ENCODE measurements around the gene CFTR. TPM values are rescaled to one million over a fixed set of nuclear protein-coding genes. Genes with fewer than 3 reads are reported as not detected.

Gene CFTR
- total RNA-seq, 4 donors from 2014 or later, result not detected

- intact Hi-C loops (cut with DNase I), result no loop called here
- H3K4me3 ChIP-seq, result no peak overlapping the region
- H3K27ac ChIP-seq (replicated peaks in 1 of 4), result no peak overlapping the region
- H3K9me3 ChIP-seq, result no peaks in the 10 kb centered on the region
- H3K36me3 ChIP-seq, result no peaks in the 10 kb centered on the region
- WGBS, result 88% methylated on average over 2 of the region's 2 CpGs
- no peaks in the 10 kb centered on the region for H3K4me1 ChIP-seq
- no peaks in the 10 kb centered on the region for H3K27me3 ChIP-seq
- no peak for DNase-seq (ENCODE audit: extremely low spot score)
- TF ChIP-seq POLR2A (IDR thresholded peaks at IDR 0.05; ENCODE audit: low read depth), result no peak
- TF ChIP-seq, protein P1, sequence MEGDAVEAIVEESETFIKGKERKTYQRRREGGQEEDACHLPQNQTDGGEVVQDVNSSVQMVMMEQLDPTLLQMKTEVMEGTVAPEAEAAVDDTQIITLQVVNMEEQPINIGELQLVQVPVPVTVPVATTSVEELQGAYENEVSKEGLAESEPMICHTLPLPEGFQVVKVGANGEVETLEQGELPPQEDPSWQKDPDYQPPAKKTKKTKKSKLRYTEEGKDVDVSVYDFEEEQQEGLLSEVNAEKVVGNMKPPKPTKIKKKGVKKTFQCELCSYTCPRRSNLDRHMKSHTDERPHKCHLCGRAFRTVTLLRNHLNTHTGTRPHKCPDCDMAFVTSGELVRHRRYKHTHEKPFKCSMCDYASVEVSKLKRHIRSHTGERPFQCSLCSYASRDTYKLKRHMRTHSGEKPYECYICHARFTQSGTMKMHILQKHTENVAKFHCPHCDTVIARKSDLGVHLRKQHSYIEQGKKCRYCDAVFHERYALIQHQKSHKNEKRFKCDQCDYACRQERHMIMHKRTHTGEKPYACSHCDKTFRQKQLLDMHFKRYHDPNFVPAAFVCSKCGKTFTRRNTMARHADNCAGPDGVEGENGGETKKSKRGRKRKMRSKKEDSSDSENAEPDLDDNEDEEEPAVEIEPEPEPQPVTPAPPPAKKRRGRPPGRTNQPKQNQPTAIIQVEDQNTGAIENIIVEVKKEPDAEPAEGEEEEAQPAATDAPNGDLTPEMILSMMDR (IDR thresholded peaks at IDR 0.05), result no peak
- TF ChIP-seq EP300 (IDR thresholded peaks at IDR 0.05), result no peak
- no peak for TF ChIP-seq POLR2AphosphoS5 (IDR thresholded peaks at IDR 0.05)
Measured at GRCh38 chr7:117544061-117544460, 64.2 kb downstream of the CFTR start.

DNA sequence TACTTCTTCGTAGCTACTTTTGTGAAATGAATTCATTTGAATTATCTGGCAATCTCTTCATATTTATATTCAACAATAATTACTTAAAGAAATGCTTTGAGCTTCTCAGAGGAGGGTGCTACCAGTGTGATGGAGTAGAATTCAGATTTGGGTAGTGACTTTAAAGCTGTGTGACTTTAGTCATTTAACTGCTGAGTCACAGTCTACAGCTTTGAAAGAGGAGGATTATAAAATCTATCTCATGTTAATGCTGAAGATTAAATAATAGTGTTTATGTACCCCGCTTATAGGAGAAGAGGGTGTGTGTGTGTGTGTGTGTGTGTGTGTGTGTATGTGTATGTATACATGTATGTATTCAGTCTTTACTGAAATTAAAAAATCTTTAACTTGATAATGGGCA is 68.2 kb downstream of the CFTR start:
- no peaks in the 10 kb centered on the region for H3K36me3 ChIP-seq
- H3K27me3 ChIP-seq, result no peaks in the 10 kb centered on the region
- no peak for DNase-seq (ENCODE audit: extremely low spot score)
- TF ChIP-seq POLR2AphosphoS5 (IDR thresholded peaks at IDR 0.05) (no peak), EP300 (IDR thresholded peaks at IDR 0.05) (no peak), POLR2A (IDR thresholded peaks at IDR 0.05; ENCODE audit: low read depth) (no peak)
- TF ChIP-seq, protein P1 (IDR thresholded peaks at IDR 0.05), result no peak
- H3K4me3 ChIP-seq, result no peak overlapping the region
- H3K9me3 ChIP-seq, result no peaks in the 10 kb centered on the region
- intact Hi-C loops (cut with DNase I), result no loop called here
- H3K27ac ChIP-seq (replicated peaks in 1 of 4), result no peak overlapping the region
- 78% methylated on average over 2 of the region's 2 CpGs for WGBS
- no peaks in the 10 kb centered on the region for H3K4me1 ChIP-seq

- H3K9me3 ChIP-seq, result no peaks in the 10 kb centered on the region
- no peak overlapping the region for H3K27ac ChIP-seq (replicated peaks in 1 of 4)
- intact Hi-C loops (cut with DNase I), result no loop called here
- no peaks in the 10 kb centered on the region for H3K36me3 ChIP-seq
- WGBS, result 54% methylated on average over 2 of the region's 2 CpGs
- H3K4me3 ChIP-seq, result no peak overlapping the region
- no peaks in the 10 kb centered on the region for H3K4me1 ChIP-seq
- DNase-seq (ENCODE audit: extremely low spot score), result no peak
- no peaks in the 10 kb centered on the region for H3K27me3 ChIP-seq
- TF ChIP-seq POLR2AphosphoS5 (IDR thresholded peaks at IDR 0.05) (no peak), POLR2A (IDR thresholded peaks at IDR 0.05; ENCODE audit: low read depth) (no peak), EP300 (IDR thresholded peaks at IDR 0.05) (no peak)
- TF ChIP-seq, protein P1 (IDR thresholded peaks at IDR 0.05), result no peak
Measured at GRCh38 chr7:117550625-117551024, 70.8 kb downstream of the CFTR start.

DNA sequence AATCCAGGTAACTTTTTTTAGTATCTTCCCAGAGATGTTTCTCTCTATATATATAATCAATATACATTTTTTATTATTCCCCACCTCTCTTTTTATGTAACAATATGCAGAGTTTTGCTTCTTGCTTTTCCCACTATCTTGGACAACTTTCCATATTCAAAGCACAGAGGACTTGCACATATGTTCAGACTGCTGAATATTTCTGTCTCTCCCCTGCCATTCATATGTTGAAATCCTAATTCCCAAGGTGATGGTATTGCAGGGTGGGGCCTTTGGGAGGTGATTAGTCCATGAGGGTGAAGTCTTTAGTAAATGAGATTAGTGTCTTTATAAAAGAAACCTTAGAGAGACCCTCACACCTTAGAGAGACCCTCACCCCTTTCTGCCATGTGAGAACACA is 72.8 kb downstream of the CFTR start:
- H3K27me3 ChIP-seq, result no peaks in the 10 kb centered on the region
- H3K27ac ChIP-seq (replicated peaks in 1 of 4), result no peak overlapping the region
- TF ChIP-seq POLR2AphosphoS5 (IDR thresholded peaks at IDR 0.05), result no peak
- TF ChIP-seq, protein P1 (IDR thresholded peaks at IDR 0.05), result no peak
- no peak for TF ChIP-seq EP300 (IDR thresholded peaks at IDR 0.05)
- TF ChIP-seq POLR2A (IDR thresholded peaks at IDR 0.05; ENCODE audit: low read depth), result no peak
- no peaks in the 10 kb centered on the region for H3K36me3 ChIP-seq
- H3K4me1 ChIP-seq, result no peaks in the 10 kb centered on the region
- no peaks in the 10 kb centered on the region for H3K9me3 ChIP-seq
- H3K4me3 ChIP-seq, result no peak overlapping the region
- intact Hi-C loops (cut with DNase I), result no loop called here
- no peak for DNase-seq (ENCODE audit: extremely low spot score)

GRCh38 chr7:117555260-117555659 is 75.4 kb downstream of the CFTR start:
- intact Hi-C loops (cut with DNase I), result no loop called here
- TF ChIP-seq, protein P1 (IDR thresholded peaks at IDR 0.05), result no peak
- no peak for TF ChIP-seq EP300 (IDR thresholded peaks at IDR 0.05)
- no peak for TF ChIP-seq POLR2A (IDR thresholded peaks at IDR 0.05; ENCODE audit: low read depth)
- no peak for TF ChIP-seq POLR2AphosphoS5 (IDR thresholded peaks at IDR 0.05)
- 84% methylated on average over 5 of the region's 5 CpGs for whole genome bisulfite sequencing

More at GRCh38 chr7:117555260-117555659, 75.4 kb downstream of the CFTR start:
- no peaks in the 10 kb centered on the region for H3K4me1 ChIP-seq
- DNase-seq (ENCODE audit: extremely low spot score), result no peak
- H3K27ac ChIP-seq (replicated peaks in 1 of 4), result no peak overlapping the region
- H3K27me3 ChIP-seq, result no peaks in the 10 kb centered on the region
- no peak overlapping the region for H3K4me3 ChIP-seq
- H3K9me3 ChIP-seq, result no peaks in the 10 kb centered on the region
- no peaks in the 10 kb centered on the region for H3K36me3 ChIP-seq

Data from esophagus muscularis mucosa (tissue), 4 donors.